ENCODE measurements around the gene TMEM213. TPM values are rescaled to one million over a fixed set of nuclear protein-coding genes. Genes with fewer than 3 reads are reported as not detected.

TMEM213 gene
- total RNA-seq, 1 donor from 2014 or later = not detected

- Histone ChIP-seq H3K27me3 (ENCODE audit: low read depth) (no peaks in the 10 kb centered on the region), H3K4me1 (peaks cover 7% of the 10 kb centered on the region), H3K9me3 (replicated peaks) (no peaks in the 10 kb centered on the region), H3K4me3 (no peak overlapping the region), H3K27ac (replicated peaks) (no peak overlapping the region), H3K36me3 (no peaks in the 10 kb centered on the region)
- TF ChIP-seq CTCF (IDR thresholded peaks at IDR 0.05; ENCODE audit: borderline replicate concordance) = no peak
- intact Hi-C loops (cut with micrococcal nuclease) = no loop called here
- no peak for DNase-seq
These were observed 35.2 kb downstream of the TMEM213 start for GRCh38 chr7:138832966-138833365.

GRCh38 chr7:138833596-138833995 lies 35.8 kb downstream of the TMEM213 start:
- H3K36me3 ChIP-seq = no peaks in the 10 kb centered on the region
- no peak overlapping the region for H3K4me3 ChIP-seq
- no peak for DNase-seq
- peaks cover 10% of the 10 kb centered on the region for H3K4me1 ChIP-seq
- no peaks in the 10 kb centered on the region for H3K9me3 ChIP-seq (replicated peaks)
- no peaks in the 10 kb centered on the region for H3K27me3 ChIP-seq (ENCODE audit: low read depth)
- intact Hi-C loops (cut with micrococcal nuclease) = no loop called here
- no peak overlapping the region for H3K27ac ChIP-seq (replicated peaks)
- TF ChIP-seq CTCF (IDR thresholded peaks at IDR 0.05; ENCODE audit: borderline replicate concordance) = no peak

- H3K9me3 ChIP-seq (replicated peaks) = no peaks in the 10 kb centered on the region
- intact Hi-C loops (cut with micrococcal nuclease) = no loop called here
- H3K4me3 ChIP-seq = no peak overlapping the region
- H3K27me3 ChIP-seq (ENCODE audit: low read depth) = no peaks in the 10 kb centered on the region
- no peaks in the 10 kb centered on the region for H3K36me3 ChIP-seq
- no peak for DNase-seq
- H3K4me1 ChIP-seq = peaks cover 10% of the 10 kb centered on the region
- no peak overlapping the region for H3K27ac ChIP-seq (replicated peaks)
- no peak for TF ChIP-seq CTCF (IDR thresholded peaks at IDR 0.05; ENCODE audit: borderline replicate concordance)
These were observed 36.8 kb downstream of the TMEM213 start for GRCh38 chr7:138834583-138834982.

- TF ChIP-seq CTCF (IDR thresholded peaks at IDR 0.05; ENCODE audit: borderline replicate concordance) = no peak
- H3K4me1 ChIP-seq = peaks cover 10% of the 10 kb centered on the region
- H3K27me3 ChIP-seq (ENCODE audit: low read depth) = no peaks in the 10 kb centered on the region
- intact Hi-C loops (cut with micrococcal nuclease) = no loop called here
- H3K27ac ChIP-seq (replicated peaks) = no peak overlapping the region
- H3K4me3 ChIP-seq = no peak overlapping the region
- no peaks in the 10 kb centered on the region for H3K36me3 ChIP-seq
- DNase-seq = no peak
- no peaks in the 10 kb centered on the region for H3K9me3 ChIP-seq (replicated peaks)
These were observed 37.3 kb downstream of the TMEM213 start for GRCh38 chr7:138835087-138835486.

GRCh38 chr7:138837627-138838026 lies 39.8 kb downstream of the TMEM213 start:
- peak; percentile 32 for DNase-seq
- H3K27me3 ChIP-seq (ENCODE audit: low read depth) = no peaks in the 10 kb centered on the region
- no peak overlapping the region for H3K27ac ChIP-seq (replicated peaks)
- peaks cover 10% of the 10 kb centered on the region for H3K4me1 ChIP-seq
- H3K4me3 ChIP-seq = peak overlapping the region; percentile 36
- H3K9me3 ChIP-seq (replicated peaks) = no peaks in the 10 kb centered on the region
- no peak for TF ChIP-seq CTCF (IDR thresholded peaks at IDR 0.05; ENCODE audit: borderline replicate concordance)
- intact Hi-C loops (cut with micrococcal nuclease) = no loop called here
- no peaks in the 10 kb centered on the region for H3K36me3 ChIP-seq

GRCh38 chr7:138838166-138838565 lies 40.4 kb downstream of the TMEM213 start:
- Histone ChIP-seq H3K4me1 (peaks cover 10% of the 10 kb centered on the region), H3K27me3 (ENCODE audit: low read depth) (no peaks in the 10 kb centered on the region), H3K36me3 (no peaks in the 10 kb centered on the region), H3K9me3 (replicated peaks) (no peaks in the 10 kb centered on the region), H3K4me3 (peak overlapping the region; percentile 36), H3K27ac (replicated peaks) (no peak overlapping the region)
- no peak for TF ChIP-seq CTCF (IDR thresholded peaks at IDR 0.05; ENCODE audit: borderline replicate concordance)
- intact Hi-C loops (cut with micrococcal nuclease) = no loop called here
- no peak for DNase-seq
